GM12801 (cell line): Measurements from ENCODE around the gene HMG20B.

Experiments
- TF ChIP-seq, protein P1 (sequence below): IDR thresholded peaks from one replicate; pipeline ENCODE4 v1.5.1; 2011; ENCODE audit warnings: control low read depth; ENCODE audit not compliant: insufficient read length; ENCODE audit errors: extremely low read depth

The HMG20B gene

DNA sequence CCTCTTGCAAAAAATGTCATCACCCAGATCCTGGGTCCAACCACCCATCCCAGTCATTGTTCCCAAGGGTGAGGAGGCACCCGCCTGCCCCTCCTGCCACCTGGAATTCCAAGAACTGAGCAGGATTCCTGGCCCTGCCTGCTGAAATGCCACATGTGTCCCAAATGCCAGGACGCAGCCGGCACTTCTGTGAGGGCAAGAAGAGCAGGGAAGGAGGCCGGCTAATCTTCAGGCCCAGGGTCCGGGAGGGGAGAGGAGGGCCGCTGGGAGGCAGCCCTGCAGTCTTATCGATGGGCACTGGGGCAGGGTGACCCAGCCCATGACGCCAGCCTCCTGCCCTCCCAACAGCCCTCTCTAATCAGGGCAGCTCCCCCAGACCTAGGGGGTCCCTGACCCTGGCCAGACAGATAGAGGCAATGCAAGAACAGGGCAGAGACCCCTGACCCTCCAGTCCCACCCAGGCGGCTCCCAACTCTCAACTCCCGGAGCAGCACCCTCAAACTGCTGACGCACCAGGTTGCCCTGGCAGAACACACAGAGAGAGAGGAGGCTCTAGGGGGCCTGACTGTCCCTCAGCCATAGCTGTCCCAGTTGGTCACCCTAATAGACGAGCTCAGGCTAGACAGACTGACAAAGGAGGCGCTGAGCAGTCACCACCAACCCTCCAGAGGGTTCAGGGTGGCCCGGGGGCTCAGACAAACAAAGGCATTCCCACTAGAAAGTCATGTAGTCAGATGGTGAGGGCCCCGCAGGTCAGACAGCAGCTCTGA lies 16.9 kb upstream of the HMG20B start:
- TF ChIP-seq, protein P1, sequence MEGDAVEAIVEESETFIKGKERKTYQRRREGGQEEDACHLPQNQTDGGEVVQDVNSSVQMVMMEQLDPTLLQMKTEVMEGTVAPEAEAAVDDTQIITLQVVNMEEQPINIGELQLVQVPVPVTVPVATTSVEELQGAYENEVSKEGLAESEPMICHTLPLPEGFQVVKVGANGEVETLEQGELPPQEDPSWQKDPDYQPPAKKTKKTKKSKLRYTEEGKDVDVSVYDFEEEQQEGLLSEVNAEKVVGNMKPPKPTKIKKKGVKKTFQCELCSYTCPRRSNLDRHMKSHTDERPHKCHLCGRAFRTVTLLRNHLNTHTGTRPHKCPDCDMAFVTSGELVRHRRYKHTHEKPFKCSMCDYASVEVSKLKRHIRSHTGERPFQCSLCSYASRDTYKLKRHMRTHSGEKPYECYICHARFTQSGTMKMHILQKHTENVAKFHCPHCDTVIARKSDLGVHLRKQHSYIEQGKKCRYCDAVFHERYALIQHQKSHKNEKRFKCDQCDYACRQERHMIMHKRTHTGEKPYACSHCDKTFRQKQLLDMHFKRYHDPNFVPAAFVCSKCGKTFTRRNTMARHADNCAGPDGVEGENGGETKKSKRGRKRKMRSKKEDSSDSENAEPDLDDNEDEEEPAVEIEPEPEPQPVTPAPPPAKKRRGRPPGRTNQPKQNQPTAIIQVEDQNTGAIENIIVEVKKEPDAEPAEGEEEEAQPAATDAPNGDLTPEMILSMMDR, result no peak

DNA sequence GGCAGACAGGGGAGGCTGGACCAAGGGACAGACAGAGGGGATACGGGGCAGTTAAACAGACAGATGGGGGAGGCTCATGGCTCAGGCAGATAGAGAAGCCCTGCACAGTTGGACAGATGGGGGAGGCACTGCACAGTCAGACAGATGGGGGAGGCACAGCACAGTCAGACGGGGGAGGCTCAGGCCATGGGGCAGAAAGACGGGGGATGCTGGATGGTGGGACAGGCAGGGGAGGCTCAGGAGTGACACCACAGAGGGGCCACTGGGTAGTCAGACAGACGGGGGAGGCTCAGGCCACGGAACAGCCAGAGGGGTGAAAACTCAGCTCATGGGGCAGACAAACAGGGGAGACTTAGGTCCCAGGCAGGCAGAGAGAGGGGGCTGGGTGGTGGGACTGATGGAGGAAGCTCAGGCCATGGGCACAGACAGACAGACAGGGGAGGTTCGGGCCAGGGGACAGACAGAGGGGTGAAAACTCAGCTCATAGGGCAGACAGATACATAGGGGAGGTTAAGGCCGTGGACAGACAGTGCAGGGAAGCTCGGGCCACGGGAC lies 16.2 kb upstream of the HMG20B start:
- TF ChIP-seq, protein P1, result no peak

DNA sequence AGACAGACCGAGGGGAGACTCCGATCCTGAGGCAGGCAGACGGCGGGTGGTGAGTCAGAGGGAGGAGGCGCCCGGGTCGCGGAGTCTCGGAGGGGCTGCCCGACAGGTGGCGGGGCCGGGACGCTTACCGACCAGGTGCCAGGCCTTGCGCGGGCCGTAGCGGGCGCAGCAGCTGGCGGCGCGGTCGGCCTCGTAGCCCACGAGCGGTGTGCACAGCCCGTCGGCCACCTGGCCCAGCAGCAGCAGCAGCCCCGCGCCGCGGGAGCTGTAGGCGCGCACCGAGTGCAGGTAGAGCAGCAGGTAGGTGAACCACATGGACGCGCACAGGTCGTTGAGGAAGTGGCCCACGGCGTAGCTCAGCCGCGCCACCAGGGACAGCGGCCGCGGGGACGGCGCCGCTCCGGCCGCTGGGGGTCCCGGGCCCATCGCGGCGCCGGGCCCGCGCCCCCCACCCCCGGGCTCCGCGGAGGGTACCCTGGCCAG lies 15.7 kb upstream of the HMG20B start:
- TF ChIP-seq, protein P1, result no peak

DNA sequence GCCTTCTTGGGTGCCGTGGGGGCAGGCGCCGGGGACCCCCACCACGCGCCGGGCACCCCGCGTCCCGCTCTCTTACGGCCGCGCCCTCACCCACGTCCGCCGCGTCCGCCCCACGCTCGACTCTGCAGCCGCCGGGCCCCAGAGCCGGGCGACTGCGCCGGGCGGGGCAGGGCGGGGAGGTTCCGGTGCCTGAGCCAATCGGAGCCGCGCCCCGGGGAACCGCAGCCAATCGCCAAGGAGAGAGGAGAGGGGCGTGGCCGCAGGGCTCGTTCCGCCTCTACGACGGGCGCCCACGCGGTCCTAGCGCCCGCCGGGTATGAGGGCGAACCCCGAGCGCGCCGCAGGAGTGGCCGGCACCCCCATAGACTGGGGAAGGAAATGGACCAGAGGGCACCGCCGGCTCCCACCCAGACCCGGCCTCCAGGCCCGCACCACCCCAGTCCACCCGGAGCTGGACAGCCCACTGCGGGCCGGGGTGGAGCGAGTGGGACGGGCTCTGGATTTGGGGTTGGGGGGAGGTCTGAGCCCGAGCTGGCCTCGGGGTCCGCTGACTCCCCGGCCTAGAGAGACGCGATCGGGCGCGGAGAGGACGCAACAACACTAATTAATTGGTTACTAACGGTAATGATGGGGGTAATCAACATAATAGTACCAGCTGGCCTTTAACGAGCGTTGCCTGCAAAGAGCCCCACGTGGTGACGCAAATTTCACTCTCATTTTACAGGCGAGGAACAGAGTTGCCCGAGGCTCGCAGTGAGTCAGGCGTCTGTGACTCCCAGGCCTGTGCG lies 15.1 kb upstream of the HMG20B start, which contains the start of gene MFSD12:
Gene MFSD12, minus strand, starts transcription at position 126 of the 788 bp plus-strand sequence. CDS start 183 bp downstream, outside the sequence.
- TF ChIP-seq, protein P1, result no peak

DNA sequence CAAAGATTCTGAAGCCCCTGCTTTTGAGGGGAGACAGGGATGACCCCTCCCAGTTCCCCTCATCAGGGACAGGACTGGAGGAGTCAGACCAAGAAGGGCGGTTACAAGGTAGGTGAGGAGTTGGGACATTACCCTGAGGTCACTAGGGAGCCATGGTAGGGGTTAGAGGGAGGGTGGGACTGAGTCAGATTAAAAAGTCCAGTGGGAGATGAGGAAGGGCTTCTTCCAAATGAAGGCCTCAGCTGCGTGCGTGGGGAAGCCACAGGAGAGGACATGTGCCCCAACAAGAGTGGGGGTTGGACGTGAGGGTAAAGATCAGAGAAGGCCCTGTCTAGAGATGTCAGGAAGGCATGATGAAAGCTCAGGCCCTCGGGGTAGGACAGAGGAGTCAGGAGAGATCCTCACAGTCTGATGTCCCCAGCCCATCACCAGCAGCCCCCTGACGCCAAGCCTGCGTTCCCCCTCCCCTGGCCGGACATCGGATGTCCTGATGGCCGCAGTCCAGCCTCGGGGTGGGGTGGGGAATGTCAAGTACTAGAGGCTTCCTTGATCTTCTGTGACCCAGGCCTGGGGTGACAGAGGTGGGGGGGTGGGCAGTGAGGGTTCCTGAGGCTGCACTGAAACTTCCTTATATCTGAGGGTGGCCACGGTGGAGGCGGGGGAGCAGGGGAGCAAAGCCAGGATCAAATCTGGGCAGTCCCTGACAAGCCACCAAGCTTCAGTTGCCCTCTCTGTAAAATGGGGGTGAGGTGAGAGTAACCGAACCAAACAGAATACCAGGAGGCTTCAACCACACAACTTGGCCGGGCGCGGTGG lies 8.8 kb upstream of the HMG20B start:
- TF ChIP-seq, protein P1, result no peak

DNA sequence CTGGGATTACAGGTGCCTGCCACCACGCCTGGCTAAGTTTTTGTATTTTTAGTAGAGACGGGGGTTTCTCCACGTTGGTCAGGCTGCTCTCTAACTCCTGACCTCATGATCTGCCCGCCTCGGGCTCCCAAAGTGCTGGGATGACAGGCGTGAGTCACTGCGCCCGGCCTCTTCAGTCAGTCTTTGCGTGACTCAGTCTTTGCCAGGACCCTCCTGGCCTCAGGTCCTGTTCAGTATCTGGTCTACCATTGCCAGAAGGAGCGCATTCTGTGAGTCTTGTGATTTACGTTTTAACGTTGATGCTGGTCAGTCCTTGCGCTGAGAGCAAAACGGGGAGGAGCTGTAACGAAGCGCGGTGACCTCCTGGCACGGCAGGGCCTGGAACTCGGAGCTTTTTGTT lies 7.6 kb upstream of the HMG20B start:
- TF ChIP-seq, protein P1, result no peak
